ENCODE measurements around the gene CLIC6.
"Not testable (repeated sequence)": the region's sequence is repeated elsewhere in the genome, so short reads cannot be mapped to it uniquely, and the experiment has no call there.

CLIC6 gene

DNA sequence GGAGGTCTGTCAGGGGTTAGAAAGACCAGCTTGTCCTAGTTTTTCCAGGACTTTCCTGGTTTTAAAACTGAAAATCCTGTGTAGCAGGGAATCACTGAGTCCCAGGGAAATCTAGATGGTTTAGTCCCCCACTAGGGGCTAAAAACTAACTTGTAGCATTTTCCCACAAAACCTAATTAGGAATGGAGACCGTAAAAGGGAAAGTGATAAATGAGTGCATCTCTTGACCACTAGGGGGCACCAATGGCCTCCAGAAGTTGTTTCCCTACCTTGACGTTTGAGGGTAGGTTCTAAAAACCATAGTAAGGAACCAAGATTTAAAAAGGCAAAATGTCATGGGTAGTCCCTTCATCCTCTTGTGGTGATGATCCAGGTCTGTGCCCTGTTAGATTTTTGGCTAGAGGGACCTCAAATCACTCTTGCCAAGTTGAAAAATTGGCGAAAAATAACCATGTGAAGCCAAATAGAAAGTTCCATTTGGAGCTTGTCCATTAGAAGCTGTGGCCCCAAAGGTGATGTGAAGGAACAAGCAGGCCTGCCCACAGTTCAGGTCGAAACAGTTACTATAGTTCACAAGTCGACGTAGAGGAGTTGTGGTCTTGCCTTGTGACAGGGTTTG, 24.5 kb downstream of the CLIC6 start:
- DNase-seq (ENCODE audit: low read depth): peak; percentile 77

DNA sequence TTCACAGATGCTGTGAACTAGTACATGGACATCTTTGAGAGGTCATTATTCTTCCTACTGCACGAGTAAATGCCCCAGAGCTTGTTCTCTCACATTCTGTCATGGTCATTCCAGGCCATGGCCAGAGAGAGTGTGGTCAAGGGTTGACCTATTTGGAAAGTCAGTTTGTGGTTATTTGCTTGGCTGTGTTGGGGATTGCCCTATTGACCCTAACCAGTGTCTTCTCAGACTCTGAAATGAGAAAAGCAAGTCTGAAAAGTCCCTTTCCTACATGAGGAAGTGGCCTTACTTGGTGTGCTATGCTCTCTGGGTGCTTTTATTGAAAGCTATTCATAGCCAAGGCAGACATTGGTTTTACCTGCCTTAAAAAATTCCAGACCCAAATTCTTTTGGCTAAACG, 26.6 kb downstream of the CLIC6 start:
- no peak for DNase-seq (ENCODE audit: low read depth)

DNA sequence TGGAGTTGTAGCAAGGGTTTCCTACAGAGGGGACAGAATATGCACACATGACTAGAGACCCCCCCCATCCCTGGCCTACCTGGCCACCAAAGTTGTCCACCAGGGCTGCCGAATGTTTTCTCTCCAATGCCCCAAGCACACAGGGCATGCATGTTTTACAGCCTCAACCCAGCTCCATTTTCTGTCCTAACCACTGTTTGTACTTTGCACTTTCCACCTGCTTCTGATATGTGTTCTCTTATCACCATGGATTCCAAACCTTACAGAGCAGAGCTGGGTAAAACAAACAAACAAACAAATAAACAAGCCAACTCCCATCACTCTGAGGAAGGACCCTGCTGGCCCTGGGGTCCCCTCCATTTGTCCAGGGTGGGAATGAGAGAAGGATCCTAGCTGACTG, 27.3 kb downstream of the CLIC6 start:
- DNase-seq (ENCODE audit: low read depth): no peak

DNA sequence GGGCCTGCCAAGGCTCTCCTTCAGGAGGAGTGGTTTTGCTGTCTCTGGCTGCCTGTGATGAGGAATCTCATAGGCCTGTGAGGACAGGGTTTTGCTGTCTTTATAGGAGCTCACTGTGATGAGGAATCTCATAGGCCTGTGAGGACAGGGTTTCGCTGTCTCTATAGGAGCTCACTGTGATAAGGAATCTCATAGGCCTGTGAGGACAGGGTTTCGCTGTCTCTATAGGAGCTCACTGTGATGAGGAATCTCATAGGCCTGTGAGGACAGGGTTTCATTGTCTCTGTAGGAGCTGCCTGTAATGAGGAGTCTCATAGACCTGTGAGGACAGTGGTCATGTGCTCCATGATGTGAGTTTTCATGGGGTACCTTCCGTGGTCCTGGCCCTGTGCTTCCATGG, 29.0 kb downstream of the CLIC6 start:
- DNase-seq (ENCODE audit: low read depth): no peak

DNA sequence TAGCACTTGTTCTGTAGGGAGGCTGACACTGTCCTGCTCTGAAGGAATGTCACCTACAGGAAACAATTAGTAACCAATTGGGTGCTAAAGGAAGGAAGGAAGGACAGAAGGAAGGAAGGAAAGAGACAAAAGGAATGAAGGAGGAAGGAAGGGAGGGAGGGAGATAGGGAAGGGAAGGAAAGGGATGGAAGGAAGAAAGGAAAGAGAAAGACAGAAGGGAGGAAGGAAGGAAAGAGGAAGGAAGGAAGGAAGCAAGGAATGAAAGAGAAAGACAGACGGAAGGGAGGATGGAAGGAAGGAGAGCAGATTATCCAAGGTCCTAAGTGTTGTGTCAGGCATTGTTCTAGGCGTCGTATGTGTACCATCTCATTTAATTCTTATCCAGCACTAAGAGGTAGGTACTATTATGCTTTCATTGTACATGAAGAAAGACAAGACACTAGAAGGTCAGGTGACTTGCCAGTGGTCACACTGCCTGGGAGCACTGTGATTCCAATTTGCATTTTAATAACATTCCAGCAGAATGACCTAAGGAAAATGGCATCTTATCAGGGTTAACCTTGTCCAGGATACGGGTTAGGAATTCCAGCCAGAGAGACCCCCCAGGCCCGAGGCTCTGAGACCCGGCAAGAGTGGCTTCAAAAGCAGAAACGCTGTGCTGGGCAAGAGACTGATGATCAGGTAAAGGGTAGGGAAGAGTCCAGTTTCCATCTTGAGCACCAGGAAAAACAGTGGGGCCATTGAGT, 29.6 kb downstream of the CLIC6 start:
- DNase-seq (ENCODE audit: low read depth): peak; percentile 25

DNA sequence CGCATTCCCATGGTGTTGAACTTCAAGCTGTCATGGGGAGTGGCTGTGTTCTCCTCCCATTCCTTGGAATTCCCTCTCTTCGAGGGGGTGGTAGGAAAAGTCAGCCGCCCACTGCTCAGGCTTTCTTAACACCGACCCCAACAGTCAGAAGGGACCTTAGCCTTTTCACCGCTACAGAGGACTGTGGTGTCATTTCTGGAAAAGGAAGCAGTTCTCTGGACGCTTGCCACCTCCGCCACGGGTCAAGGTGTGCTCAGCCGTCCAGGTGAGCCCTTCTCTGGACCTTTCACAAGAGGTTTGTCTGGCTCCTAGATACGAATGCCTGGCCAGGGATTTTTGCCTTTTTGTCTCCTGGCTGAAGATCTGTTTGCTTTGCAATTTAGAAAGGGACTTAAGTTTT, 31.8 kb downstream of the CLIC6 start:
- DNase-seq (ENCODE audit: low read depth): no peak

DNA sequence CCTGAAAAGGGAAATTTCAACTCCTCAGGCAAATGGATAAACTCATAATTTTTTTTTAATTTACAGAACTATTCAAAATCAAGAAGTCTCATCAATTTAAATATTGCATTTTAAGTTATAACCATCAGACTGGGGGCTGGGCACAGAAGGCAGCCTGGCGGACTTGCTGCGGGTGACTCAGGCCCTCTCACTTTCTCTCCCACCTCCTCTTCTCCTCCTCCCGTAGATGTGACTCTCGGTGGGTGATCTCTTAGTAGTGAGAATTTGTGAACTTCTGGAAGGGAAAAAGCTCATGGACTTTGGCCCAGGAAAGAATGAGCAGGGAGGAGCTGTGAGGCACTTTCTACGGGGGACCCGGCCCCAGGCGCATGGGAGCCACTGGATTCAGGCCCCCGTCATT, 32.9 kb downstream of the CLIC6 start:
- DNase-seq (ENCODE audit: low read depth): peak; percentile 64

DNA sequence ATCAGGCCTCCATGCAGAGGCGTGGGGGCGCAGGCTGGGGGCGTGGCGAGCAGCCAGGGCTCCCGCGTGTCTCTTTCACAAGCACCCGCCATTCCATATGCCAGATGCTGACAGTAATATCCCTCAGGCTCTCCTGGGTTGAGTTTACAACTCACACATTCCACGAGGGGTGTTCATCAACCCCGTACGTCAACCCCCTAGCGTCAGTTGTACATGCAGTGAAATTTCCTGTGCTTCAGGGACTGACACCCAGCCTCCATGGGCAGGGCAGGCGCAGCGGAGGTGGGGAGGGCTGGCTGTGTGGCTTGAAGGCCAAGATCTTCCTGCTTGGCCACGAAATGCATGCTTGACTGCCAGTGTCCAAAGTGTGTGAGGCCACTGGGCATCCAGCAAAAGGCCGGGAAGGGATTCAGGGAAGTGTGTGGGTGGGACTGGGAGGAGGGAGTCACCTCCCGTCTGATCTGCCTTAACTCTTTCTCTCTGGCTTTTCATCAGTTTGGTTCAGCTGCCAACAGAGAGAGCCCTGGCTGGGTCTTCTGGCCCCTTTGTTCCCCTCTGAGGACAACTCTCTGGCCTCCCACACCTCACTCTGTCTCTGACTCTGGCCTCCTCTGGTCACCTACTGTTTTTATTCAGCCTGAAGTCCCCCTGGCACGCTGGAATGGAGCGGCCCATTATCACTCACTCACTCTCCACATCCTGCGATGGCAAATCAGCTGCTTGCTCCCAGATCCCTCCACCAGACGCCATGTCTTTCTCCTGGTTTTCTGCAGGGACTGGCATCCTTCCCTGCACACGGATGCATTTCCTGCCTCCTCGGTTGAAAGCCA, 33.8 kb downstream of the CLIC6 start:
- peak; percentile 95 for DNase-seq (ENCODE audit: low read depth)

DNA sequence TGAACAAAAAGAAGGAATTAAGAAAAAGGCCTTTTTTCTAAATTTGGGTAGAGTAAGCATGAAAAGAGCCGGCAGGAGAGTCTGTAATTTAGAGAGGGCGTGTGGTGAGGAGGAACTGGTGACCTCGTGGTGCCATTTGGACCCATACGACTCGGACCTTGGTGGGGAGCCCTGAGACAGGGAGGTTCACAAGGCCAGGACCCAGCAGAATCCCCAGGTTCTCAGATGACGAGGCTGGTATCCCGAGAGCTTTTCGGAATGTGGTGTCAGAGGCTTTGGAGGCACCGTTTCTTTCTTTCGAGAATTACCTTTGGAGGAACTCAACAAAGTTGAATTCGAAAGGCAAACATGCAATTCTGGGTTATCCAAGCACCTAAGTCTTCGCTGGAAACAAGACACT, 34.8 kb downstream of the CLIC6 start:
- no peak for DNase-seq (ENCODE audit: low read depth)

DNA sequence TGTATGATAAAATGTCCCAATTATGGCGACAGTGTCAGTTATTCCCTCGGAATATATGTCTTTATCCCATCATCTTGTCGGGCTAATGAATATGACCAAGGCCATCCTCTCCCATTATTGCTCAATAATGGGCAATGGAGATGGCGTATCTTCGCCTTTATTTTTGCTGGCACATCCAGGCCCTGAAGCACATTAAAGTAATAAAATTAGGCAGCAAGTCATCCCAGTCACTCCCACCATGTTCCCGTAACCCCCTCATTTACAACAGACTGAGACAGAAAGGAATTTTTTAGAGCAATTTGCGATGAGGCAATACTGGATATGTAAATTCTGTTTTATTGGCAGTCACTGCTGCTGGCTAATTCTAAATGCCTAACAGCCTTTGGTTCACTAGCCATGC, 35.3 kb downstream of the CLIC6 start:
- DNase-seq (ENCODE audit: low read depth): peak; percentile 1

DNA sequence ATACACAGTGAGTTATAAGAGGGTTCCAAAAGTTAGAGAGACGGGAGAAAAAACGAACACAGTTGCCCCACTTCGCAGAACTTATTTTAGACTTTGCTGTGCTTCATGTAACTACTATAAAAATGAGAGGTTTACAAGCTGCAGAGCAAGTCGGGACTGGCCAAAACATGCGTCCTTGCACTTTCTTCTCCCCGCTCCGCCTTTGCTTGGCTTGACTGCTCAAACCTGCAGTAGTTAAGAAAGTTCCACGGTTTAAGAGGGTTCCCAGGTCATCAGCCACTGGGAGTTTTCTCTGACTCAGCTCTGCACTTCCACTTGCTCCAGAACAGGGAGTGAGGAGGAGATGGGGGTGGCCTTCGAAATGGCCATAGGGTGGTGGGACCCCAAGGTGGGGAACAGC, 36.2 kb downstream of the CLIC6 start:
- DNase-seq (ENCODE audit: low read depth): no peak

DNA sequence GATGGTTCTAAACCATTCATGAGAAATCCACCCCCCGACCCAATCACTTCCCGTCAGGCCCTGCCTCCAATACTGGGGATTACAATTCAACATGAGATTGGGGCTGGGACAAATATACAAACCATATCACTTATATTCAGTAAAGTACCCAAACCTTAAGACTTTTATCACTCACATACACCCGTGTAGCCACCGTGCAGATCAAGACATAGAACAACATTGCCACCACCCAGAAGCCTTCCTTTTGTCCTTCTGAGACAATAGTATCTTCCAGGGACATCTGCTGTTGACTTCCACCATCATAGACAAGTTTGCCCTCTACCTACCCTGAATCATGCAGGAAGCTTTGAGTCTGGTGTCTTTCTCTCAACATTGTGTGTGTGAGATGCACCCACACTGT, 37.5 kb downstream of the CLIC6 start:
- no peak for DNase-seq (ENCODE audit: low read depth)

DNA sequence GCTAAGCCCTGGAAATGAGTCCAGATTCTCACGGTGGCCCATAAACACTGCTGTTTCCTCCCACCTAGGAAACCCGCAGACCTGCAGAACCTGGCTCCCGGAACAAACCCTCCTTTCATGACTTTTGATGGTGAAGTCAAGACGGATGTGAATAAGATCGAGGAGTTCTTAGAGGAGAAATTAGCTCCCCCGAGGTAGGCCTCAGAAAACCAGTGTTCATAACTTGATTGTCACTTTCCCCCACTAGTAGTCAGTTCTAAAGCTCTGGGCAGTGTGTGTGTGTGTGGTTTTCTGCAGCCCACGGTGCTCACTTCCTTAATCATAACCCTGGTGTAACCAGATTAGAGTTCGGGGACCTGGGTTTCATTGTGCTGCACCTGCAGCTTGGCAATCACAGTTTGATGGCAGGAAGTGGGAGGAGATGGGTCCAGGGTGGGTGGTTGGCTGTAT, 39.1 kb downstream of the CLIC6 start:
- no peak for DNase-seq (ENCODE audit: low read depth)

DNA sequence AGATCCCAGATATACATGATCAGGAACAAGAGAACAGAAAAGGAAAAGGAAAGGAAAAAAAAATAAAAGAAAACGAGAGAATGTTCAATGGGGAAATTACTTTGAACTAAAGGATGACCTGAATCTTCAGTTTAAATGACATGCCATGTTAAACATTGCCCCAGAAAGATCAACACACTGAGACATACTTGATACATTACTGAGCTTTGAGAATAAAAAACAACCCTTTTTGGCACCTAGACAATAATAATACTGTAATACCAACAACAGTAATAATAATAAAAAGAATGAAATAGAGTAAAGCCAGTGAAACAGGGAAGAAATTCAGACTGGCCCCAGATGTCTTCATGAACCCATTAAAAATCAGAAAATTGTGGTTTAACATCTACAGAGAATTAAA, 44.8 kb downstream of the CLIC6 start:
- no peak for DNase-seq (ENCODE audit: low read depth)

DNA sequence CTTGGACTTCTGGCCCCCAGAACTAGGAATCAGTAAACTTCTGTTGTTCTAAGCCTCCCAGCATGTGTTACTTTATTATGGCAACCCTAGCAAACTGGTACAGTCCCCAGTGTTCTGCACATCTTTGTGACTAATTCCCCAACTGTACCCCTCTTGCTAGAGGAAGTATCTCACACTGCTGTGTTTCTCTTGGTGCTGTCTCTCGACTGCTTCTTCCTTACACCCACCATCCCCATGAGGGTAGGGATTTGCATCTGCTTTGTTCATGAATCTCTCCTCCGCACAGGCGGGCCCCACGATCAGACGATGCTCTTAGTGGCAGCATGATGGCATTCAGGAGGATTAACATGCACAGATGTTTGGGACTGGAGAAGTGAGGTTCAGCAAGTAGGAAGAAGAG, 46.7 kb downstream of the CLIC6 start:
- no peak for DNase-seq (ENCODE audit: low read depth)

DNA sequence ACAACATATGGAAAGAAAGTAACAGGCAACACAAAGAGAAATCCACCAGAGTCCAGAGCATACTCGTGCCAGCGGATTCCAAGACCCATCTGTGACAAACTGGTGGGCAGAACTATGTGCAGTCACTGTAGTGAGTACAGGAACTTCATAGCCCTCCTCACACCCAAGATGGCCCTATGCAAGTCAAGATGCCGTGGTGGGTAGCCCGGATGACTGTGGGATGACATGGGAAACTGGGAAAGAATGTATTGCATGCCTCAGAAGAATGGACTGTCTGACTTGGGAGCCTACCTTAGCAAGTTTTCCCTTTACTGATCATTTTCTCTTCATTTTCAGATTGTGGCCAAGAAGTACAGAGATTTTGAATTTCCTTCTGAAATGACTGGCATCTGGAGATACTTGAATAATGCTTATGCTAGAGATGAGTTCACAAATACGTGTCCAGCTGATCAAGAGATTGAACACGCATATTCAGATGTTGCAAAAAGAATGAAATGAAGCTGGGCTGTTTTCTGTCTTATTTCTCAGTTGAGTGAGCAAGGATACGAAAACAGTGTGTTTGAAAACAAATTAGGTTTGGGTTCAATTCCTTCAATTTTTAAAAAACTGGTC, 47.3 kb downstream of the CLIC6 start:
- no peak for DNase-seq (ENCODE audit: low read depth)

DNA sequence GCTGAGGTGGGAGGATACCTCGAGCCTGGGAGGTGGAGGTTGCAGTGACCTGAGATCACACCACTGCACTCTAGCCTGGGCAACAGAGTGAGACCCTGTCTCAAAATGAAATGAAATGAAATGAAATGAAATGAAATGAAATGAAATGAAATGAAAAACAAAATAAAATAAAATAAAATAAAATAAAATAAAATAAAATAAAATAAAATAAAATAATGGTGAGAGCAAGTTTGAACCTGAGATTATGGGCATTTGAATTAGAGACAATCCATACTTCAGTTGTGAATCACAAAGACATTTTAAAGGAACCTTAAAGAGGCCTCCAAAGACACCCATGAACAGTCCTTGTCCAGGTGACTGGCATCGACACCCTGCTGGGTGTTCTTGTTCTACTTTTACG, 49.7 kb downstream of the CLIC6 start:
- DNase-seq (ENCODE audit: low read depth): not testable (repeated sequence)

DNA sequence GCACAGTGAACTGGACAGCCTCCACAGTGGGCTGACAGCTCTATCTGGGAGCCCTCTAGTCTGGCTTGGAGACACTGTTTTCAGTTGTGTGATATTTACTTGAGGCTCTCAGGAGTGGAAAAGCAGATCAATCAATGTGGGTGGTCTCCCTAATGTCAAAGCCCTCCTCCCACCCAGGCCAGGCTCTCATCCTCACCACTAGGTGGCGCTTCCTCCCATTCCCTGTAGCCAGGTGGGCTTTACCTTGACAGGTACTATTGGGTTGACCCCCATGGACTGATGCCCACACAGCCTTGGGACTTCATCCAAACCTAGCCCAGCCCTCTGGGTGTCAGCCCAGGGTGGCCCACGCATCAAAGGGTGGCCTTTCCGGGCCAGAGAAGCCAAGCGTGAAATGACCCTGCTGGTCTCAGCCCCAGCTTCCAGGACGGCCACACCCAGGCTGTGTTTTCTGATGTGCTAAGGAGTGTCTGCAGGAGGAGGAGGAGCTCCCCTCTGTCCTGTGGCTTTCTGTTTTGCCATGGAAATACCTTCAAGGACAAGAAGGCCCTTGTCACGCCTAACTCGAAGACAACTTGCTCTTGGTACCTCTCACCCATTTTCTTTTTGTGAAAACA, 54.0 kb downstream of the CLIC6 start:
- DNase-seq (ENCODE audit: low read depth): no peak

DNA sequence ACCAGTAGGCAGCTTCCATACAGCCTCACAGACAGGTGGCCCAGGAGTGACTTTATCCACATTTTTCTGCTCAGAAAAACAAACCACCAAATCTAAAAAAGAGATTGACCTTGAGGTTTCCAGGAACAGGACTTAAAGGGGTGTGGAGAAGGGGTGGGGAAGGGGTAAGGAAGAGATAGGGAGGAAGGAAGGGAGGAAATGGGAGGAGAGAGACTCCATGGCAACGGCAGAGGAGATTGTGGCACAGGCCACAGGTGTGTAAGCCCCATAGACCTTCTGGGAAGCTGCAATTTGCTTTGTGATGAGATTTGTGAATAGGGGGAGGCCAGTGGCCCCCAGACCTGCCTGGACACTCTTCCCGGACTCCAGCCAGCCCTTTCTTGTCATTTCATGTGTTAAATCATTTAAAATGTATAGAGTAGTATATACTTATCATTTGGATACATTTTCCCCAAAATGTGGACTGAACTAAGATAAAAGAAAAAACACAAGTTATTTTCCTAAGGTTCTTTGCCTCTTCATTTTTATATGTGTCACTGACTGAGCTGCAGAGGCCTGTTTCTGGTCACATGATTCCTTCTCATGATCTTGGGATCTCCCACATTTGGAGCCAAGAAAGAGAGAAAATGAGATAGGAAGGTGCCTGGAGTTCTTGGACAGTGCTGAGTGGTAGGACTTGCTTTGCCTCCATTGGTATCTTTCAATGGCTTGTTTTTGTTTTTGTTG, 55.5 kb downstream of the CLIC6 start:
- DNase-seq (ENCODE audit: low read depth): no peak

DNA sequence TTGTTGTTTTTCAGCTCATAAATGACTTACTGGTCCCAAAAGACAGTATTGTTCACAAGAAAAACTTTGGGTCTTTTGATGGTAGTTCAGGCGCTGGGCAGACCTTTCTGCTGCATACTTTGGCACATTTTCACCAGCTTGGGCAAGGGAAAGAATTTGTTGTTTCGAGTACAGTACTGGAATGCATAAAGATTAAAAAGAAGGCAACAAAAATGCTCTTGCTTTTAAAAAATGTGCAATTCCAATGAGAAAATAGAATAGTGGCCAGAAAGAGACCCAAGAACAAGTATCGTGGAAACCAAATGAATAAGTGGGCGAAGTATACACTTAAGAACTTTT, 56.0 kb downstream of the CLIC6 start:
- DNase-seq (ENCODE audit: low read depth): no peak

DNA sequence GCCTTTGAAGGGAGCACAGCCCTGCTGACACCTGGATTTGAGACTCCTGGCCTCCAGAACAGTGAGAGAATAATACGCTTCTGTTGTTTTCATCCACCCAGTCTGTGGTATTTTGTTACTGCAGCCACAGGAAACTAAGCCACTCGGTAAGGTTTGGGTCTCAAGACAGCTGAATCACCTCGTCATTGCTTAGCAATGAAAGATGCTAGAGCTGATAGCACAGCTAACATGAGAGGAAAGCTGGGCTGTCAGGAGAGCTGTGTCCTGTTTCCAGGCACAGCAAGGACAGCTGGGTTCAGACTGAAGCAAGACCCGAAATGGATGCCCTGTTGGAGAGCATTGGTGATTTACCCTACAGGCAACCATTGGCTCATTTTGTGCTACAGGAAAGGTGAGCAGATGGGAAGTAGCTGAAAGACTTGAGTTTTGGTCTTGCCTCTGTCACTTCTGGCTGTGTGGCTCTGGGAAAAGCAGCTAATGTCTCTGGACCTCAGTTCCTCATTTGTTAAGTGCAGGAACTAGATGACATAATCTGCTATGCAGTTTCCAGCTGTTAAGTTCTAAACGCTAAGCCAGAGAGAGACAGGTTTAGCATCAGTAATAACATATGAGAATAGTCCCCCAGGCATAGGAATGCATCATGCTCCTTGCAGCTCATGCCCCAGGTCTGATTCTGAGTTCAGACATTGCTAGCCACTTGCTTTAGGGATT, 58.0 kb downstream of the CLIC6 start:
- DNase-seq (ENCODE audit: low read depth): peak; percentile 79
